H1 (cell line): ENCODE results near the gene ZBTB7A. TPM values are rescaled to one million over a fixed set of nuclear protein-coding genes. Genes with fewer than 3 reads are reported as not detected.
A peak's percentile ranks its signal among the peaks of the same experiment; 100 is the strongest.

Experiments used
- CTCF ChIA-PET: fragments of 300-600 bp; sonication (Branson Sonifier 250); formaldehyde crosslinking; loops from one replicate; lab custom pipeline; 2021; ENCODE audit not compliant: partially characterized antibody; lab: Charles Lee
- POLR2A ChIA-PET: fragments of 300-600 bp; sonication (Branson Sonifier 250); formaldehyde crosslinking; loops from one replicate; lab custom pipeline; 2021; ENCODE audit warnings: inconsistent platforms; ENCODE audit not compliant: partially characterized antibody; lab: Charles Lee
- DNase-seq, 2 experiments: peaks; one replicate each; pipeline versions ENCODE4 v3.0.0 to v3.0.0-alpha.2; 2010 to 2022; ENCODE audit warnings: low spot score in 2 of 2, low read depth in 1 of 2, mixed read lengths in 1 of 2
- FAIRE-seq: peaks from 2 replicates; lab custom pipeline; 2011; peaks lifted over from hg19 to GRCh38; lab: Jason Lieb, UNC
- H2AFZ ChIP-seq: 2 replicates; pipeline ENCODE4 v1.8.1; 2012; ENCODE audit warnings: low read length, inconsistent platforms
- H2AK5ac ChIP-seq: 2 replicates; pipeline ENCODE4 v1.6.1; 2013; ENCODE audit warnings: low read depth, low read length
- H2BK120ac ChIP-seq: replicated peaks from 2 replicates; pipeline ENCODE3; 2013; ENCODE audit warnings: low read depth, low read length, inconsistent platforms
- H2BK12ac ChIP-seq: 2 replicates; pipeline ENCODE4 v1.6.1; 2013; ENCODE audit warnings: low read depth, low read length
- H2BK15ac ChIP-seq: 2 replicates; pipeline ENCODE4 v1.6.1; 2013; ENCODE audit warnings: low read length
- H2BK20ac ChIP-seq: 2 replicates; pipeline ENCODE4 v1.6.1; 2013; ENCODE audit warnings: low read length
- H2BK5ac ChIP-seq: 2 replicates; pipeline ENCODE4 v1.6.1; 2013; ENCODE audit warnings: low read depth, low read length
- H3K14ac ChIP-seq: 2 replicates; pipeline ENCODE4 v1.6.1; 2013; ENCODE audit warnings: inconsistent platforms; ENCODE audit not compliant: insufficient read length
- H3K18ac ChIP-seq: 2 replicates; pipeline ENCODE4 v1.6.1; 2013; ENCODE audit warnings: low read length; ENCODE audit errors: extremely low read depth
- H3K23ac ChIP-seq: 2 replicates; pipeline ENCODE4 v1.6.1; 2013; ENCODE audit warnings: inconsistent platforms; ENCODE audit not compliant: insufficient read length
- H3K23me2 ChIP-seq: 2 replicates; pipeline ENCODE4 v1.6.1; 2013; ENCODE audit warnings: low read depth, low read length
- H3K27ac ChIP-seq: 2 replicates; pipeline ENCODE4 v1.6.1; 2011; ENCODE audit warnings: low read depth, low read length, inconsistent platforms
- H3K27me3 ChIP-seq, 4 experiments: replicated peaks in 1 of 4; 1 replicate in 1 of 4; 2 replicates in 3 of 4; pipeline versions ENCODE4 v1.6.1 to v1.8.1; 2011 to 2013; ENCODE audit warnings: low read length in 3 of 4, mild to moderate bottlenecking in 3 of 4, inconsistent platforms in 2 of 4, mixed read lengths in 2 of 4, moderate library complexity in 1 of 4; ENCODE audit not compliant: control insufficient read depth in 3 of 4, insufficient read depth in 3 of 4; ENCODE audit errors: extremely low read depth in 1 of 4
- H3K36me3 ChIP-seq, 4 experiments: 2 replicates each; pipeline versions ENCODE4 v1.6.1 to v1.8.1; 2011 to 2013; ENCODE audit warnings: mild to moderate bottlenecking in 4 of 4, low read length in 3 of 4, moderate library complexity in 2 of 4, control low read depth in 1 of 4, inconsistent platforms in 1 of 4; ENCODE audit not compliant: insufficient read depth in 4 of 4, control insufficient read depth in 2 of 4
- H3K4ac ChIP-seq: replicated peaks from 2 replicates; pipeline ENCODE3; 2013; ENCODE audit warnings: low read length, low read depth, mixed read lengths, inconsistent platforms; ENCODE audit not compliant: insufficient read length
- H3K4me1 ChIP-seq, 4 experiments: replicated peaks in 1 of 4; 1 replicate in 1 of 4; 2 replicates in 3 of 4; pipeline versions ENCODE4 v1.6.1 to v1.8.1; 2011 to 2013; ENCODE audit warnings: low read length in 3 of 4, inconsistent platforms in 2 of 4, mixed read lengths in 1 of 4; ENCODE audit not compliant: insufficient read depth in 4 of 4, control insufficient read depth in 3 of 4
- H3K4me2 ChIP-seq, 2 experiments: 2 replicates each; pipeline versions ENCODE4 v1.6.1 to v1.8.1; 2011 to 2013; ENCODE audit warnings: low read depth in 2 of 2, low read length in 2 of 2, control low read depth in 1 of 2, inconsistent platforms in 1 of 2, mild to moderate bottlenecking in 1 of 2; ENCODE audit not compliant: insufficient read depth in 1 of 2
- H3K4me3 ChIP-seq, 4 experiments: fragments of 200-600, 300-600 bp in 1 of 4; sonication (generic), shearing (Covaris generic), sonication (Bioruptor Twin) in 1 of 4; 2 replicates each; pipeline versions ENCODE4 v1.5.1 to v1.8.1; 2011 to 2016; ENCODE audit warnings: low read length in 4 of 4, low read depth in 3 of 4, control low read depth in 2 of 4, inconsistent platforms in 2 of 4, mild to moderate bottlenecking in 2 of 4, mixed read lengths in 1 of 4, moderate library complexity in 1 of 4; ENCODE audit not compliant: insufficient read depth in 2 of 4; ENCODE audit errors: extremely low read depth in 1 of 4
- H3K56ac ChIP-seq: replicated peaks from 2 replicates; pipeline ENCODE3; 2013; ENCODE audit warnings: low read depth, mild to moderate bottlenecking, mixed read lengths, low read length, inconsistent platforms; ENCODE audit not compliant: insufficient read length
- H3K79me1 ChIP-seq: 2 replicates; pipeline ENCODE4 v1.6.1; 2013; ENCODE audit warnings: low read depth, low read length, control low read depth
- H3K79me2 ChIP-seq, 2 experiments: 2 replicates each; pipeline versions ENCODE4 v1.6.1 to v1.8.1; 2012 to 2013; ENCODE audit warnings: low read length in 2 of 2, mild to moderate bottlenecking in 2 of 2, inconsistent platforms in 1 of 2; ENCODE audit not compliant: insufficient read depth in 2 of 2, control insufficient read depth in 1 of 2
- H3K9ac ChIP-seq, 4 experiments: replicated peaks in 1 of 4; 1 replicate in 1 of 4; 2 replicates in 3 of 4; pipeline versions ENCODE4 v1.6.1 to v1.8.1; 2011 to 2013; ENCODE audit warnings: low read depth in 3 of 4, low read length in 3 of 4, control low read depth in 2 of 4, mild to moderate bottlenecking in 2 of 4, moderate library complexity in 2 of 4, inconsistent platforms in 1 of 4; ENCODE audit errors: extremely low read depth in 1 of 4
- H3K9me3 ChIP-seq, 2 experiments: 2 replicates each; pipeline versions ENCODE4 v1.6.1 to v1.8.1; 2012 to 2013; ENCODE audit warnings: mild to moderate bottlenecking in 2 of 2, moderate library complexity in 2 of 2, control low read depth in 1 of 2, inconsistent platforms in 1 of 2, low read depth in 1 of 2, low read length in 1 of 2, mixed read lengths in 1 of 2; ENCODE audit not compliant: insufficient read depth in 2 of 2
- H4K20me1 ChIP-seq, 2 experiments: replicated peaks in 1 of 2; 2 replicates each; pipeline versions ENCODE3 to v1.8.1; 2011 to 2013; ENCODE audit warnings: inconsistent platforms in 2 of 2, low read length in 2 of 2, mild to moderate bottlenecking in 1 of 2; ENCODE audit not compliant: insufficient read depth in 2 of 2, control insufficient read depth in 1 of 2
- H4K5ac ChIP-seq: 2 replicates; pipeline ENCODE4 v1.6.1; 2013; ENCODE audit warnings: low read length, low read depth, mixed read lengths, inconsistent platforms; ENCODE audit not compliant: insufficient read length
- H4K8ac ChIP-seq: 2 replicates; pipeline ENCODE4 v1.8.0; 2013; ENCODE audit warnings: mild to moderate bottlenecking, moderate library complexity, low read length, inconsistent platforms; ENCODE audit not compliant: insufficient read depth; ENCODE audit errors: extremely low read depth
- H4K91ac ChIP-seq: replicated peaks from 2 replicates; pipeline ENCODE3; 2013; ENCODE audit warnings: low read length, mixed read lengths, inconsistent platforms; ENCODE audit not compliant: insufficient read length
- CREB1 ChIP-seq: IDR thresholded peaks from 2 replicates; pipeline ENCODE4 v1.6.1; 2012; ENCODE audit warnings: inconsistent platforms
- POLR2A ChIP-seq, 2 experiments: IDR thresholded peaks; 1 replicate in 1 of 2; 2 replicates in 1 of 2; pipeline ENCODE4 v1.6.1; 2011; ENCODE audit warnings: low read depth in 2 of 2, low read length in 2 of 2, mild to moderate bottlenecking in 2 of 2; ENCODE audit errors: control extremely low read depth in 1 of 2
- POLR2AphosphoS5 ChIP-seq: IDR thresholded peaks from 2 replicates; pipeline ENCODE4 v1.6.1; 2011; ENCODE audit warnings: low read depth, low read length
- SIN3A ChIP-seq, 2 experiments: IDR thresholded peaks in 1 of 2; conservative IDR thresholded peaks in 1 of 2; 2 replicates each; pipeline ENCODE4 v1.6.1; 2011 to 2012; ENCODE audit warnings: low read length in 2 of 2, improper control_type of control experiment in 1 of 2, low read depth in 1 of 2, mild to moderate bottlenecking in 1 of 2
- SIRT6 ChIP-seq: IDR thresholded peaks from one replicate; pipeline ENCODE4 v1.7.1; 2012; ENCODE audit warnings: low read length, inconsistent platforms
- TAF7 ChIP-seq: optimal IDR thresholded peaks from 2 replicates; pipeline ENCODE3; 2011; ENCODE audit warnings: low read depth, mild to moderate bottlenecking, inconsistent platforms, low read length, moderate library complexity, borderline replicate concordance
- TCF12 ChIP-seq: IDR thresholded peaks from 2 replicates; pipeline ENCODE4 v1.6.1; 2011; ENCODE audit warnings: low read depth, mild to moderate bottlenecking, low read length
- WGBS, 2 experiments: shearing (Covaris generic) in 1 of 2; methylation state at CpG; one replicate each; pipeline versions ENCODE4 v1.1.6 to v1.1.7; 2013 to 2015; ENCODE audit warnings: low lambda C conversion rate in 2 of 2, mixed read lengths in 2 of 2, inconsistent platforms in 1 of 2, low coverage in 1 of 2, missing lambda C conversion rate in 1 of 2; ENCODE audit not compliant: insufficient replicate concordance in 2 of 2, insufficient coverage in 1 of 2, insufficient read length in 1 of 2; ENCODE audit errors: extremely low coverage in 1 of 2, missing lambda C conversion rate in 1 of 2; 5-methylcytosine and 5-hydroxymethylcytosine counted together
- polyA plus RNA-seq, 7 experiments: library from polyadenylated mRNA; depleted of rRNA in 3 of 7; stranded (reverse) in 5 of 7; unstranded in 2 of 7; fragments of >200 nt in 5 of 7; fragments of 200-250 nt in 2 of 7; gene quantifications; 1 replicate in 5 of 7; 2 replicates in 1 of 7; 4 replicates in 1 of 7; pipeline versions ENCODE4 v1.2.1 to v1.2.3, GENCODE V29; 2011 to 2013; ENCODE audit warnings: missing spikeins in 2 of 7, mixed read lengths in 2 of 7
- total RNA-seq: library from RNA; stranded (reverse); fragmentation: NEBNext Ultra II Directional; extraction: Animal tissue kit (Norgen Biotek cat#: 25700); gene quantifications from 2 replicates; pipeline ENCODE4 v1.2.1, GENCODE V29; 2021
- TF ChIP-seq, protein P1 (sequence below): IDR thresholded peaks from 2 replicates; pipeline ENCODE4 v1.6.1; 2011; ENCODE audit warnings: low read depth, mild to moderate bottlenecking, low read length; ENCODE audit not compliant: insufficient read depth
- TF ChIP-seq, protein P2 (sequence below): IDR thresholded peaks from 2 replicates; pipeline ENCODE4 v1.6.1; 2011; ENCODE audit warnings: low read length, improper control_type of control experiment

The ZBTB7A gene
- total and polyA plus RNA-seq, 2 of the 8 experiments (the other 6 are each of a cell fraction or from before 2014, with no cell fraction given), result 5.6 to 17.8 TPM

GRCh38 chr19:4007021-4007835, 59.5 kb downstream of the ZBTB7A start, which contains the start of gene PIAS4:
TSS of gene PIAS4 (plus strand) at chr19:4007736. CDS start at chr19:4007761, 25 bp downstream.
- Histone ChIP-seq H2BK20ac (no peak within 1 kb of the TSS), H3K4me2 (peak within 1 kb of the TSS; percentile 63 to 96), H3K14ac (no peak within 1 kb of the TSS), H4K8ac (peak within 1 kb of the TSS; percentile 94), H2BK12ac (peak within 1 kb of the TSS; percentile 27; the same call in 1 of the 2 replicates), H3K27ac (peak within 1 kb of the TSS; percentile 83; the same call in 1 of the 2 replicates), H3K18ac (peak within 1 kb of the TSS; percentile 98), H4K91ac (peak within 1 kb of the TSS; percentile 88), H2BK15ac (peak within 1 kb of the TSS; percentile 46; the same call in 1 of the 2 replicates), H3K9ac (peak within 1 kb of the TSS; percentile 53 to 86 (median 78)), H3K79me2 (peaks cover 13 to 40% of the 10 kb centered on the region in 2 experiments), H3K23me2 (peaks cover 5% of the 10 kb centered on the region), H3K4ac (no peak within 1 kb of the TSS), H3K36me3 (no peaks in the 10 kb centered on the region), H3K27me3 (no peaks in the 10 kb centered on the region), H3K4me1 (peaks cover 2 to 12% (median 5%) of the 10 kb centered on the region in 4 experiments), H3K4me3 (peak within 1 kb of the TSS; percentile 69 to 99 (median 92)), H4K5ac (peak within 1 kb of the TSS; percentile 87), H3K79me1 (peaks cover 8% of the 10 kb centered on the region; the same call in 1 of the 2 replicates), H2BK120ac (peak within 1 kb of the TSS; percentile 83), H2AK5ac (no peak within 1 kb of the TSS), H3K23ac (no peak within 1 kb of the TSS), H2AFZ (no peak within 1 kb of the TSS; the same call in 1 of the 2 replicates), H2BK5ac (peak within 1 kb of the TSS; percentile 94; the same call in 1 of the 2 replicates), H4K20me1 (peaks cover 12 to 18% of the 10 kb centered on the region in 2 experiments), H3K56ac (peak within 1 kb of the TSS; percentile 92), H3K9me3 (no peaks in the 10 kb centered on the region)
- no peak for FAIRE-seq
- peak; percentile 85 to 93 for DNase-seq
- POLR2A ChIA-PET, result interaction anchor here (0.9 to 7.2 kb wide), 16 partner anchors 12 to 133 kb away, joined by 3 to 125 read pairs (median 4); partner anchors contain the start of genes EEF2 and NMRK2
- CTCF ChIA-PET, result interaction anchor here (1.0 to 3.4 kb wide), 2 partner anchors 18 to 19 kb away, joined by 5 to 21 read pairs; no protein-coding TSS in a partner anchor
- WGBS, 2 experiments, result 2% methylated on average over 55 of the region's 91 CpGs; no CpG with 5 or more reads in 1 of the 2 experiments
- TF ChIP-seq SIN3A (conservative IDR thresholded peaks at IDR 0.05 in 1 of 2, IDR thresholded peaks at IDR 0.05 in 1 of 2; ENCODE audit: low read depth in 1 of 2, low read length in 2 of 2) (peak in 1 of 2 experiments; percentile 78; a peak in 2 of 4 replicates), TAF7 (peak; percentile 58), CREB1 (peak; percentile 36; the same call in 1 of the 2 replicates), POLR2AphosphoS5 (peak; percentile 86), SIRT6 (no peak), TCF12 (0 out of 2 replicates have a peak, but pooled peaks have one; percentile 4), POLR2A (IDR thresholded peaks at IDR 0.05; ENCODE audit: control extremely low read depth in 1 of 2, low read depth in 2 of 2, low read length in 2 of 2) (peak in 1 of 2 experiments; percentile 75; a peak in 1 of 3 replicates)
- TF ChIP-seq, protein P1, sequence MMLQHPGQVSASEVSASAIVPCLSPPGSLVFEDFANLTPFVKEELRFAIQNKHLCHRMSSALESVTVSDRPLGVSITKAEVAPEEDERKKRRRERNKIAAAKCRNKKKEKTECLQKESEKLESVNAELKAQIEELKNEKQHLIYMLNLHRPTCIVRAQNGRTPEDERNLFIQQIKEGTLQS, result peak; percentile 65; the same call in 1 of the 2 replicates
- TF ChIP-seq, protein P2, sequence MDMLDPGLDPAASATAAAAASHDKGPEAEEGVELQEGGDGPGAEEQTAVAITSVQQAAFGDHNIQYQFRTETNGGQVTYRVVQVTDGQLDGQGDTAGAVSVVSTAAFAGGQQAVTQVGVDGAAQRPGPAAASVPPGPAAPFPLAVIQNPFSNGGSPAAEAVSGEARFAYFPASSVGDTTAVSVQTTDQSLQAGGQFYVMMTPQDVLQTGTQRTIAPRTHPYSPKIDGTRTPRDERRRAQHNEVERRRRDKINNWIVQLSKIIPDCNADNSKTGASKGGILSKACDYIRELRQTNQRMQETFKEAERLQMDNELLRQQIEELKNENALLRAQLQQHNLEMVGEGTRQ, result peak; percentile 95
